GM19395 (cell line): Measurements from ENCODE around the gene PTPRG.

Source experiments
- ATAC-seq: cut with Tn5 transposase; IDR thresholded peaks from one replicate; pipeline ENCODE4 v1.9.1; 2021; ENCODE audit warnings: mild to moderate bottlenecking, moderate library complexity; ENCODE audit not compliant: unreplicated experiment

Gene PTPRG

GRCh38 chr3:62084558-62084957 lies 523.2 kb downstream of the PTPRG start:
- ATAC-seq, result no peak

GRCh38 chr3:62088472-62089104 lies 527.2 kb downstream of the PTPRG start:
- ATAC-seq, result no peak

GRCh38 chr3:62090066-62090465 lies 528.7 kb downstream of the PTPRG start:
- ATAC-seq, result no peak

- no peak for ATAC-seq
These were observed 529.1 kb downstream of the PTPRG start for GRCh38 chr3:62090519-62090918.

- no peak for ATAC-seq
These were observed 531.7 kb downstream of the PTPRG start for GRCh38 chr3:62093025-62093424.

GRCh38 chr3:62094461-62094860 lies 533.1 kb downstream of the PTPRG start:
- no peak for ATAC-seq

GRCh38 chr3:62095080-62095479 lies 533.7 kb downstream of the PTPRG start:
- ATAC-seq, result no peak

- no peak for ATAC-seq
These were observed 534.4 kb downstream of the PTPRG start for GRCh38 chr3:62095756-62096155.

GRCh38 chr3:62096521-62096920 lies 535.1 kb downstream of the PTPRG start:
- ATAC-seq, result no peak

- no peak for ATAC-seq
These were observed 535.8 kb downstream of the PTPRG start for GRCh38 chr3:62097121-62097520.

GRCh38 chr3:62098646-62099365 lies 537.4 kb downstream of the PTPRG start:
- no peak for ATAC-seq

GRCh38 chr3:62100282-62100989 lies 539.1 kb downstream of the PTPRG start:
- ATAC-seq, result no peak

- no peak for ATAC-seq
These were observed 540.1 kb downstream of the PTPRG start for GRCh38 chr3:62101488-62101887.

- ATAC-seq, result no peak
These were observed 542.2 kb downstream of the PTPRG start for GRCh38 chr3:62103531-62103930.

GRCh38 chr3:62109534-62109933 lies 548.2 kb downstream of the PTPRG start:
- ATAC-seq, result no peak

GRCh38 chr3:62110443-62111225 lies 549.3 kb downstream of the PTPRG start:
- ATAC-seq, result no peak

GRCh38 chr3:62113092-62113491 lies 551.7 kb downstream of the PTPRG start:
- no peak for ATAC-seq

GRCh38 chr3:62114763-62115162 lies 553.4 kb downstream of the PTPRG start:
- no peak for ATAC-seq

GRCh38 chr3:62117903-62118548 lies 556.7 kb downstream of the PTPRG start:
- no peak for ATAC-seq

- no peak for ATAC-seq
These were observed 557.8 kb downstream of the PTPRG start for GRCh38 chr3:62119139-62119538.

- ATAC-seq, result no peak
These were observed 561.4 kb downstream of the PTPRG start for GRCh38 chr3:62122819-62123218.
